Activated naive CD8-positive, alpha-beta T cell (primary cell): Measurements from ENCODE around the gene PTPN14.
"Not testable (repeated sequence)": the region's sequence is repeated elsewhere in the genome, so short reads cannot be mapped to it uniquely, and the experiment has no call there.

Experiments used
- H3K27ac Mint-ChIP-seq: one replicate; pipeline ENCODE4 v1.8.0; 2021; ENCODE audit warnings: mixed read lengths
- H3K27me3 Mint-ChIP-seq: one replicate; pipeline ENCODE4 v1.8.0; 2021; ENCODE audit warnings: mixed read lengths
- H3K36me3 Mint-ChIP-seq: one replicate; pipeline ENCODE4 v1.8.0; 2021; ENCODE audit warnings: mixed read lengths
- H3K4me1 Mint-ChIP-seq: one replicate; pipeline ENCODE4 v1.8.0; 2021; ENCODE audit warnings: low read depth, mixed read lengths
- H3K4me3 Mint-ChIP-seq: one replicate; pipeline ENCODE4 v1.8.0; 2021; ENCODE audit warnings: mild to moderate bottlenecking, mixed read lengths
- H3K9me3 Mint-ChIP-seq: one replicate; pipeline ENCODE4 v1.8.0; 2021; ENCODE audit warnings: low read depth, mixed read lengths

PTPN14 gene

GRCh38 chr1:214494179-214494578 lies 57.2 kb downstream of the PTPN14 start:
- not testable (repeated sequence) for H3K27ac Mint-ChIP-seq, H3K4me1 Mint-ChIP-seq, H3K9me3 Mint-ChIP-seq, H3K27me3 Mint-ChIP-seq, H3K4me3 Mint-ChIP-seq, H3K36me3 Mint-ChIP-seq

- Mint-ChIP-seq H3K27me3 (peaks cover 7% of the 10 kb centered on the region), H3K27ac (no peak overlapping the region), H3K4me1 (no peaks in the 10 kb centered on the region), H3K4me3 (no peak overlapping the region), H3K9me3 (no peaks in the 10 kb centered on the region), H3K36me3 (no peaks in the 10 kb centered on the region)
Measured at GRCh38 chr1:214493126-214493796, 58.1 kb downstream of the PTPN14 start.

- H3K9me3 Mint-ChIP-seq, result no peaks in the 10 kb centered on the region
- no peaks in the 10 kb centered on the region for H3K4me1 Mint-ChIP-seq
- H3K4me3 Mint-ChIP-seq, result no peak overlapping the region
- peaks cover 4% of the 10 kb centered on the region for H3K27me3 Mint-ChIP-seq
- no peaks in the 10 kb centered on the region for H3K36me3 Mint-ChIP-seq
- H3K27ac Mint-ChIP-seq, result no peak overlapping the region
Measured at GRCh38 chr1:214492401-214493075, 58.9 kb downstream of the PTPN14 start.

- Mint-ChIP-seq H3K4me3 (no peak overlapping the region), H3K4me1 (no peaks in the 10 kb centered on the region), H3K36me3 (no peaks in the 10 kb centered on the region), H3K27me3 (peaks cover 4% of the 10 kb centered on the region), H3K27ac (no peak overlapping the region), H3K9me3 (no peaks in the 10 kb centered on the region)
Measured at GRCh38 chr1:214491468-214492146, 59.8 kb downstream of the PTPN14 start.

- H3K4me1 Mint-ChIP-seq, result no peaks in the 10 kb centered on the region
Measured at GRCh38 chr1:214485151-214485550, 66.3 kb downstream of the PTPN14 start.

GRCh38 chr1:214483180-214483579 lies 68.2 kb downstream of the PTPN14 start:
- not testable (repeated sequence) for H3K36me3 Mint-ChIP-seq, H3K4me3 Mint-ChIP-seq, H3K27ac Mint-ChIP-seq, H3K4me1 Mint-ChIP-seq, H3K9me3 Mint-ChIP-seq, H3K27me3 Mint-ChIP-seq

More at GRCh38 chr1:214485151-214485550, 66.3 kb downstream of the PTPN14 start:
- H3K36me3 Mint-ChIP-seq, result no peaks in the 10 kb centered on the region
- H3K27me3 Mint-ChIP-seq, result peaks cover 3% of the 10 kb centered on the region
- H3K27ac Mint-ChIP-seq, result no peak overlapping the region
- no peaks in the 10 kb centered on the region for H3K9me3 Mint-ChIP-seq
- H3K4me3 Mint-ChIP-seq, result no peak overlapping the region

GRCh38 chr1:214481983-214482634 lies 69.3 kb downstream of the PTPN14 start:
- not testable (repeated sequence) for H3K27me3 Mint-ChIP-seq, H3K36me3 Mint-ChIP-seq, H3K9me3 Mint-ChIP-seq, H3K4me3 Mint-ChIP-seq, H3K27ac Mint-ChIP-seq, H3K4me1 Mint-ChIP-seq

- H3K36me3 Mint-ChIP-seq, result no peaks in the 10 kb centered on the region
- H3K27ac Mint-ChIP-seq, result no peak overlapping the region
- H3K4me3 Mint-ChIP-seq, result no peak overlapping the region
- H3K4me1 Mint-ChIP-seq, result no peaks in the 10 kb centered on the region
- peaks cover 1% of the 10 kb centered on the region for H3K27me3 Mint-ChIP-seq
- H3K9me3 Mint-ChIP-seq, result no peaks in the 10 kb centered on the region
Measured at GRCh38 chr1:214476986-214477870, 74.2 kb downstream of the PTPN14 start.

- Mint-ChIP-seq H3K4me3 (no peak overlapping the region), H3K4me1 (no peaks in the 10 kb centered on the region), H3K9me3 (no peaks in the 10 kb centered on the region), H3K36me3 (no peaks in the 10 kb centered on the region), H3K27ac (no peak overlapping the region), H3K27me3 (peaks cover 1% of the 10 kb centered on the region)
Measured at GRCh38 chr1:214476229-214476985, 75.0 kb downstream of the PTPN14 start.

- H3K4me1 Mint-ChIP-seq, result no peaks in the 10 kb centered on the region
- H3K27ac Mint-ChIP-seq, result no peak overlapping the region
- no peaks in the 10 kb centered on the region for H3K9me3 Mint-ChIP-seq
- peaks cover 1% of the 10 kb centered on the region for H3K27me3 Mint-ChIP-seq
- no peak overlapping the region for H3K4me3 Mint-ChIP-seq
- no peaks in the 10 kb centered on the region for H3K36me3 Mint-ChIP-seq
Measured at GRCh38 chr1:214475746-214476145, 75.7 kb downstream of the PTPN14 start.

- Mint-ChIP-seq H3K9me3 (no peaks in the 10 kb centered on the region), H3K36me3 (no peaks in the 10 kb centered on the region), H3K4me3 (no peak overlapping the region), H3K27me3 (peaks cover 1% of the 10 kb centered on the region), H3K27ac (no peak overlapping the region), H3K4me1 (no peaks in the 10 kb centered on the region)
Measured at GRCh38 chr1:214475331-214475730, 76.1 kb downstream of the PTPN14 start.

GRCh38 chr1:214474467-214474866 lies 76.9 kb downstream of the PTPN14 start:
- Mint-ChIP-seq H3K36me3 (no peaks in the 10 kb centered on the region), H3K9me3 (no peaks in the 10 kb centered on the region), H3K27me3 (peaks cover 1% of the 10 kb centered on the region), H3K27ac (no peak overlapping the region), H3K4me1 (no peaks in the 10 kb centered on the region), H3K4me3 (no peak overlapping the region)

GRCh38 chr1:214473862-214474261 lies 77.5 kb downstream of the PTPN14 start:
- no peak overlapping the region for H3K27ac Mint-ChIP-seq
- H3K4me1 Mint-ChIP-seq, result no peaks in the 10 kb centered on the region
- H3K27me3 Mint-ChIP-seq, result peaks cover 1% of the 10 kb centered on the region
- H3K36me3 Mint-ChIP-seq, result no peaks in the 10 kb centered on the region
- H3K4me3 Mint-ChIP-seq, result no peak overlapping the region
- no peaks in the 10 kb centered on the region for H3K9me3 Mint-ChIP-seq

- no peaks in the 10 kb centered on the region for H3K9me3 Mint-ChIP-seq
- no peak overlapping the region for H3K4me3 Mint-ChIP-seq
- H3K27me3 Mint-ChIP-seq, result peaks cover 1% of the 10 kb centered on the region
- no peaks in the 10 kb centered on the region for H3K36me3 Mint-ChIP-seq
- H3K4me1 Mint-ChIP-seq, result no peaks in the 10 kb centered on the region
- no peak overlapping the region for H3K27ac Mint-ChIP-seq
Measured at GRCh38 chr1:214473387-214473786, 78.0 kb downstream of the PTPN14 start.
